ENCODE measurements around the gene ERBB4. TPM values are rescaled to one million over a fixed set of nuclear protein-coding genes. Genes with fewer than 3 reads are reported as not detected.

Gene ERBB4
- total RNA-seq, 3 donors from 2014 or later: 1.6 to 53.1 (median 18.4) TPM

DNA sequence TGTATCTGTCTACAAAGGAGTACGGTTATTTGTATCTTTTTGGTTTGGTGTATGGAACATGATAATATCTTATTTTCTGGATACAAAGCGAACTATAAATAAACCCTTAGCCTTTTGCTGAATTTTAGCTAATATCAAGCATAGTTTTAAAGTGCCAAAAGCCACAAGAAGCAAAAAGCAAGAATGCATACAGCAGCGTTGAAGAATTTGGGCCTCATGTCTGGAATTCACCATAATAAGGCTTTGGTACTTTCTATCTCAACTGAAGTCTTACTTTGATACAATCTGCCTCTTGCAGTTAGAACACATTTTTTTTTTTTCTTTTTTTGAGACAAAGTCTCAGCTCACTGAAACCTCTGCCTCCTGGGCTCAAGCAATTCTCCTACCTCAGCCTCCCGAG is 151.5 kb downstream of the ERBB4 start:
- H3K27ac ChIP-seq: no peak overlapping the region
- H3K36me3 ChIP-seq: no peaks in the 10 kb centered on the region
- no peak overlapping the region for H3K4me3 ChIP-seq
- no peaks in the 10 kb centered on the region for H3K27me3 ChIP-seq
- TF ChIP-seq, protein P1, sequence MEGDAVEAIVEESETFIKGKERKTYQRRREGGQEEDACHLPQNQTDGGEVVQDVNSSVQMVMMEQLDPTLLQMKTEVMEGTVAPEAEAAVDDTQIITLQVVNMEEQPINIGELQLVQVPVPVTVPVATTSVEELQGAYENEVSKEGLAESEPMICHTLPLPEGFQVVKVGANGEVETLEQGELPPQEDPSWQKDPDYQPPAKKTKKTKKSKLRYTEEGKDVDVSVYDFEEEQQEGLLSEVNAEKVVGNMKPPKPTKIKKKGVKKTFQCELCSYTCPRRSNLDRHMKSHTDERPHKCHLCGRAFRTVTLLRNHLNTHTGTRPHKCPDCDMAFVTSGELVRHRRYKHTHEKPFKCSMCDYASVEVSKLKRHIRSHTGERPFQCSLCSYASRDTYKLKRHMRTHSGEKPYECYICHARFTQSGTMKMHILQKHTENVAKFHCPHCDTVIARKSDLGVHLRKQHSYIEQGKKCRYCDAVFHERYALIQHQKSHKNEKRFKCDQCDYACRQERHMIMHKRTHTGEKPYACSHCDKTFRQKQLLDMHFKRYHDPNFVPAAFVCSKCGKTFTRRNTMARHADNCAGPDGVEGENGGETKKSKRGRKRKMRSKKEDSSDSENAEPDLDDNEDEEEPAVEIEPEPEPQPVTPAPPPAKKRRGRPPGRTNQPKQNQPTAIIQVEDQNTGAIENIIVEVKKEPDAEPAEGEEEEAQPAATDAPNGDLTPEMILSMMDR (IDR thresholded peaks at IDR 0.05): no peak
- TF ChIP-seq POLR2A (IDR thresholded peaks at IDR 0.05) (no peak), POLR2AphosphoS5 (IDR thresholded peaks at IDR 0.05) (no peak)
- no peaks in the 10 kb centered on the region for H3K9me3 ChIP-seq
- intact Hi-C loops (cut with DNase I; ENCODE audit: low total_unique reads): no loop called here
- DNase-seq (ENCODE audit: low spot score in 2 of 2): no peak
- H3K4me1 ChIP-seq: no peaks in the 10 kb centered on the region

DNA sequence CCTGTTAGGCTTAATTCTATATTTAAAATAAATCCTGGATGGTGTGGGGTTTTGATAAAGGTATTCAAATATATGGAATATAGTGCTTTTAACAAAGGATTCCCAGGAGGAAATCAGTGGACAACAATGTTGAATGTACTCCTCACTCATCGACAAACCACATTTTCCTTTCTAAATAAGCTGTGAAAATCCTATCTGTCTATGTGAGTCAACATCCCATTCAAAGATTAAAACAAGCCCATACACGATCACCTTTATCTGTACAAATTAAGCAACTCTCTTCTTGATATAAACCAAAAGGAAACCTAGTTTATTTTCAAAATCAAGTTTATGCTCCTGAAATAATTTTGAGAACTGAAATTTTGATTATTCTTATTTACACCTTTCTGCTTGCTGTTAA is 153.4 kb downstream of the ERBB4 start:
- no peaks in the 10 kb centered on the region for H3K27me3 ChIP-seq
- DNase-seq (ENCODE audit: low spot score in 2 of 2): no peak
- no peaks in the 10 kb centered on the region for H3K36me3 ChIP-seq
- H3K9me3 ChIP-seq: no peaks in the 10 kb centered on the region
- H3K27ac ChIP-seq: no peak overlapping the region
- H3K4me1 ChIP-seq: no peaks in the 10 kb centered on the region
- intact Hi-C loops (cut with DNase I; ENCODE audit: low total_unique reads): no loop called here
- H3K4me3 ChIP-seq: no peak overlapping the region
- TF ChIP-seq, protein P1 (IDR thresholded peaks at IDR 0.05): no peak
- TF ChIP-seq POLR2AphosphoS5 (IDR thresholded peaks at IDR 0.05) (no peak), POLR2A (IDR thresholded peaks at IDR 0.05) (no peak)

DNA sequence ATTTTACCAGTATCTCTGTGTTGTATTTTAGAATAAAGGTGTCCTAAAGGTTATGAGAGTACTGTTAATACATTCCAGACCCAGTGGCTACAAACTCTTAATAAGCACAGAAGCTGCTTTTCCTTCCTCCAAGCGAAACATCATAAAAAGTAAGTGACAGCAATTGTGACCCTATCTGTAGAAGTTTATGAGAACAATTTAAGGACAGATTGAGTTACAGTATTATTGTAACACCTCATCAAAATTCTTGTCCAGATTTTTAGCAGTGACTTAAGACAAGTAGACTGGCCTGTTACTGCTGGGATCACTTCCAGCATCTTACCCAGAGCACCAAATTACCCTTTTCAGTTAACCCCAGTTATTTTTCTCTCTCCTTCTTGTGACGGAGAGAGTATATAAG is 154.6 kb downstream of the ERBB4 start:
- no peaks in the 10 kb centered on the region for H3K27me3 ChIP-seq
- intact Hi-C loops (cut with DNase I; ENCODE audit: low total_unique reads): no loop called here
- TF ChIP-seq POLR2AphosphoS5 (IDR thresholded peaks at IDR 0.05): no peak
- TF ChIP-seq POLR2A (IDR thresholded peaks at IDR 0.05): no peak
- TF ChIP-seq, protein P1 (IDR thresholded peaks at IDR 0.05): no peak
- no peak overlapping the region for H3K4me3 ChIP-seq
- no peaks in the 10 kb centered on the region for H3K36me3 ChIP-seq
- no peak for DNase-seq (ENCODE audit: low spot score in 2 of 2)
- H3K9me3 ChIP-seq: no peaks in the 10 kb centered on the region
- H3K27ac ChIP-seq: no peak overlapping the region
- H3K4me1 ChIP-seq: no peaks in the 10 kb centered on the region

DNA sequence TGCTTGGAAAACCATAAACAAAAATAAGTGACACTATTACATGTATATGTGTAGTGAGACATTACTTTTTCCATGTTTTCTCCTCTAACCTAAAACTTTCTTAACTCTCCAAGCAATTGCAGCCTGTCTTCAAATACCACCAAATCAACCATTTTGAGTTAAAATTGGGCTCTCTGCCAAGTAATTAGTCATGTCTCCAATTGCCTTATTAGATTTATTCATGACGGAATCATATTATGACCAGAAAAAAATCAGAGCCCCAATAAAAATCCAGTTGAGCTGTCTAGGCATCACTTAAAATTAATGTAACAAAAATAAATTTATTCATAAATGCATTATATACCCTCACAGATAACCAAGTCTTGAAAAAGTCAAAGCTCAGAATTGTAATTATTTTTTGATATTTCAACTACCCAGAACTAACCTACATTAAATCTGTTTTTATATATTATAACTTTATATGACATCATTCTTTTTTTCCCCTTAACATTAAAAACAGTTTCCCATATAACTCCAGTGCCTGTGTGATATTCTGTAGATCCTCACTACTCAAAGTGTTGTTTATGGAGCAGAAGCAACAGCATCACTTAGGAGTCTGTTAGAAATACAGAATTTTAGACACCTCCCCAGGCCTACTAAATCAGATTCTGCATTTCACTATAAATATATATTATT is 157.0 kb downstream of the ERBB4 start:
- no peaks in the 10 kb centered on the region for H3K9me3 ChIP-seq
- no peak overlapping the region for H3K27ac ChIP-seq
- no peaks in the 10 kb centered on the region for H3K4me1 ChIP-seq
- no peaks in the 10 kb centered on the region for H3K36me3 ChIP-seq
- TF ChIP-seq, protein P1 (IDR thresholded peaks at IDR 0.05): no peak
- TF ChIP-seq POLR2AphosphoS5 (IDR thresholded peaks at IDR 0.05) (no peak), POLR2A (IDR thresholded peaks at IDR 0.05) (no peak)
- no peak overlapping the region for H3K4me3 ChIP-seq
- no peak for DNase-seq (ENCODE audit: low spot score in 2 of 2)
- intact Hi-C loops (cut with DNase I; ENCODE audit: low total_unique reads): no loop called here
- no peaks in the 10 kb centered on the region for H3K27me3 ChIP-seq

DNA sequence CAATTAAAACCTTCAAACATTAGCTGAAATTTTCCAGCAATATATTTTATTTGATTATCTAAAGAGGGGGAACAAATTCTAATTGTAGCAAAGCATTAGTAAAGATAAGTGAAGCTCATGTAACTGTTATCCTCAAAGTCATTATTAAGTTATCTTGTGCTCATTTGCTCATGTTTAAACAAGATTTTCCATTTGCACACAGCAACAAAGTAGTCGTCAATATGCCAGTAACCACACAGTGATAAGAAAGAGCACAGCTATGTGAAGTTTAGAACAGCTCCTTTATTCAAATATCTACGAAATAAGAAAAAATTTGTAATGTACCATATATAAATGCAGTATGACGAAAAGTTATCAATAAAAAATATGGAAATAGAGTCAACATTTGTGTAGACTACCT is 159.5 kb downstream of the ERBB4 start:
- H3K4me1 ChIP-seq: no peaks in the 10 kb centered on the region
- intact Hi-C loops (cut with DNase I; ENCODE audit: low total_unique reads): no loop called here
- no peak overlapping the region for H3K27ac ChIP-seq
- H3K27me3 ChIP-seq: no peaks in the 10 kb centered on the region
- DNase-seq (ENCODE audit: low spot score in 2 of 2): no peak
- no peak for TF ChIP-seq POLR2A (IDR thresholded peaks at IDR 0.05)
- TF ChIP-seq, protein P1 (IDR thresholded peaks at IDR 0.05): no peak
- no peak for TF ChIP-seq POLR2AphosphoS5 (IDR thresholded peaks at IDR 0.05)
- no peaks in the 10 kb centered on the region for H3K9me3 ChIP-seq
- H3K36me3 ChIP-seq: no peaks in the 10 kb centered on the region
- no peak overlapping the region for H3K4me3 ChIP-seq

All from breast epithelium (tissue), 4 donors.